D721Med (cell line): ENCODE data around the gene GABARAP.
"Not testable (repeated sequence)": the region's sequence is repeated elsewhere in the genome, so short reads cannot be mapped to it uniquely, and the experiment has no call there.

Source experiments
- DNase-seq: peaks from one replicate; pipeline ENCODE4 v3.0.0; 2011; ENCODE audit warnings: low spot score; ENCODE audit not compliant: insufficient read length
- FAIRE-seq: peaks from 2 replicates; lab custom pipeline; 2011; peaks lifted over from hg19 to GRCh38; lab: Jason Lieb, UNC
- TF ChIP-seq, protein P1 (sequence below): IDR thresholded peaks from 2 replicates; pipeline ENCODE4 v1.5.1; 2012; ENCODE audit warnings: mild to moderate bottlenecking, control low read depth; ENCODE audit not compliant: insufficient read depth; ENCODE audit errors: missing control alignments

GABARAP gene

DNA sequence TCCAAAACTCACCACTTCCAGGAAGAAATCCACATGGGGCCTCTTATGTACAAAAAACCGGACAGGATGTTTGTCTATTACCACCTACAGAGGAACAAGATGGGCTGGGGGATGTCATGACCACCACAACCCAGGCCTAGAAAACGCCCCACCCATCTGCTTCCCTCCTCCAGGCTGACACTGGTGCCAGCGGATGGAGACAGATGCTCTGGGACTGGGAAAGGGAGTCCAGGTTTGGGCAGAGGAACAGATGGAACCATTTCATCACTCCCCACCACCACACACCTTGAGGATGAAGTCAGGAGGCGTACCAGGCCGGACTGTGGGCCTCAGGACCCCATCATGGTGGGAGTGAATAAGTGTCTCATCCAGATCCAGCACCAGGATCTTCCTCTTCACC is 4.5 kb upstream of the GABARAP start:
- no peak for FAIRE-seq
- no peak for DNase-seq
- TF ChIP-seq, protein P1, sequence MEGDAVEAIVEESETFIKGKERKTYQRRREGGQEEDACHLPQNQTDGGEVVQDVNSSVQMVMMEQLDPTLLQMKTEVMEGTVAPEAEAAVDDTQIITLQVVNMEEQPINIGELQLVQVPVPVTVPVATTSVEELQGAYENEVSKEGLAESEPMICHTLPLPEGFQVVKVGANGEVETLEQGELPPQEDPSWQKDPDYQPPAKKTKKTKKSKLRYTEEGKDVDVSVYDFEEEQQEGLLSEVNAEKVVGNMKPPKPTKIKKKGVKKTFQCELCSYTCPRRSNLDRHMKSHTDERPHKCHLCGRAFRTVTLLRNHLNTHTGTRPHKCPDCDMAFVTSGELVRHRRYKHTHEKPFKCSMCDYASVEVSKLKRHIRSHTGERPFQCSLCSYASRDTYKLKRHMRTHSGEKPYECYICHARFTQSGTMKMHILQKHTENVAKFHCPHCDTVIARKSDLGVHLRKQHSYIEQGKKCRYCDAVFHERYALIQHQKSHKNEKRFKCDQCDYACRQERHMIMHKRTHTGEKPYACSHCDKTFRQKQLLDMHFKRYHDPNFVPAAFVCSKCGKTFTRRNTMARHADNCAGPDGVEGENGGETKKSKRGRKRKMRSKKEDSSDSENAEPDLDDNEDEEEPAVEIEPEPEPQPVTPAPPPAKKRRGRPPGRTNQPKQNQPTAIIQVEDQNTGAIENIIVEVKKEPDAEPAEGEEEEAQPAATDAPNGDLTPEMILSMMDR: no peak

DNA sequence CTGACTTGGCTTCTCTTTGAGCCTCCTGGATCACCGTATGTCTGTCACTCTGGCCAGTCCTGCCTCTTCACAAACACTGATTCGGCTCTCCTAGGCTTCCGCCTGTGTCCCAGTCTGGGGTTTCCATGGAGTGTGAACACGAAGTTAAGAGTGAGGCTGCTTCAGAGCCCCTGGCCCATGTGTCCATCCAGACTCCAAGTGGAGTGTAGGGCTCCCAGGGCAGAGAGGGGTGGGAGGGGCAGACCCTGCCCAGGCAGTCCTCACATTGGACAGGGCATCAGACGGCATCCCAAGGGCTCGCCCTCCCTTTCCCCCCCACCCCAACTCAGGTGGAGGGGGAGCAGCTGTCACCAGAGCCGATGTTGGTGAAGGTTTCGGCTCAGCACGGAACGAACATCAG is 1.6 kb upstream of the GABARAP start:
- DNase-seq, FAIRE-seq: not testable (repeated sequence)

GRCh38 chr17:7243453-7243729 is 1.1 kb upstream of the GABARAP start:
- FAIRE-seq (no peak), DNase-seq (no peak)
- TF ChIP-seq, protein P1: no peak

GRCh38 chr17:7242717-7243452 is 636 bp upstream of the GABARAP start:
- no peak for FAIRE-seq
- DNase-seq: peak; percentile 90
- TF ChIP-seq, protein P1: no peak

DNA sequence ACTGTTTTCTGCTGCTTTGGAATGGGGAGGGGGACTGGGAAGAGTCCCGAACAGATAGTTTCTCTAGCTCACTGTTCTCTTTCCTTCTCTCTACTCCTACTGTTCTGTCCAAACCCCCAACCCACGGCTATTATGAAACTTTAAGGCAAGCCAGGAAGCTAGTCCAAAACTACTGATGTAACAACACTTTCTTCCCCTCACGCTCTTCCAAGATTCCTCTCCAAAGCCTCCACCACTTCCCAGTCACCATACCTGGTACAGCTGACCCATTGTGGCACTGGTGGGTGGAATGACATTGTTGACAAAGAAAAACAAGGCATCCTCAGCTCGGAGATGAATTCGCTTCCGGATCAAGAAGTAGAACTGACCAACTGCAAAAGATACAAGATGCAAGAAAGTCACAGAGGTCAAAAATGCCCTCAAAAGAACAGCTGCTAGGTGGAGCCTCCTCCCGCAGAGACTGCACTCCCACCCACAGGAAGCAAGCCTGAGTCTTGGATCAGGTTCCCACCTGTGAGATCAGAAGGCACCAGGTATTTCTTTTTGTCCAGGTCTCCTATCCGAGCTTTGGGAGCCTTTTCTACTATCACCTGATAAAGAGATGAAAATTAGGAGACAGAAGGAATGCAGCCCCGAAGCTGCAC is 1.0 kb downstream of the GABARAP start:
- FAIRE-seq (no peak), DNase-seq (no peak)
- TF ChIP-seq, protein P1: no peak

- FAIRE-seq (no peak), DNase-seq (no peak)
- TF ChIP-seq, protein P1: no peak
Observed at GRCh38 chr17:7240375-7240774, 1.9 kb downstream of the GABARAP start.

DNA sequence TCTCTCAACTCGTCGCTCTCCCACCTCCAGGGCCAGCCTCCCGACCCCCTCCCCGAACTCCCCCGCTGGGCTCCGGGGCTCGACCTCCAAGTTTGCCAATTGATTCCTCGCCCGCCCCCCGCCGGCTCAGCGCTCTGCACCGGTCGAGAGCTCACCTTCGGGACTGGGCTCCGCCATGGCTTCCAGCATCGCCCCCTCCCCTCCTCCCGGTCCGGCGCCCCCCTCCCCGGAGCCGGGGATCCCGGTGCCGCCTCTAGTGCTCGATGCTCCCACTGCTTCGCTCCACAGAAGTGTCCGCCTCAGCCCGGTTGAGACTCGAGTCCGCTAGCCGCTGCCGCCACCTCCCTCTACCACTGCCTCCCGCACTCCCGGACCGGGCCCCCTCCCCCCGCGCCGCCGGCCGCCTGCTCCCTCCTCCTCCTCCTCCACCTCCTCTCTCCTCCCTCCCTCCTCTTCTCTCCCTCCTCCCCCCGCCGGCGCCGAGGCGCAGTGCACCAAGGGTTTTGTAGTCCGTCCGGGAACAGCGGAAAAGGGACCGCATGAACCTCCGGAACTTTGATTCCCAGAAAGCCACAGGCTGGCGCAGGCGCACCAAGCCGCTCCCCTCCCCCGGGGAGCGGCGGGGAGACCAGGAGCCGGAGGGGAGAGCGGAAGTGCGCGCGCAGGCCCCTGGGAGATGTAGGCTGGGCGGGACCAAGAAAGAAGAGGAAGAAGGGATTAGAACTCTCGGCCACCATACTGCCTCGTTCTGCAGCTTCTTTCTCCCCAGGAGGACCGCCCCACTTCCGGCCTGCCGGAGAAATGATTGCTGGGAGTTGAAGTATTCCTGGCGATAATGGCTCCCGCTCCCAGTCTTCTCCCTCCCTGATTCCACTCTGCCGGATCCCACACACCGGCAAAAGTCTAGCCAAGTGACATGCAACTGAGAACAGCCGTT is 2.9 kb downstream of the GABARAP start, which contains the start of gene PHF23:
Gene PHF23, minus strand, starts transcription at position 367 of the 937 bp plus-strand sequence. Its CDS starts 178 bp downstream, at position 189.
- DNase-seq: peak; percentile 90
- FAIRE-seq: no peak
- TF ChIP-seq, protein P1: no peak
